Stimulated activated CD4-positive, alpha-beta T cell treated with anti-CD3 and anti-CD28 coated beads, Interleukin-2, amount 100 ng/mL, for 48 hours (primary cell): ENCODE measurements around the gene TMEM207.
"Not testable (repeated sequence)": the region's sequence is repeated elsewhere in the genome, so short reads cannot be mapped to it uniquely, and the experiment has no call there.

Experiments used
- DNase-seq, 2 donors: peaks; one replicate each; pipeline ENCODE4 v3.0.0-alpha.2; 2020

The TMEM207 gene

GRCh38 chr3:190449801-190450200 lies at the start of gene TMEM207:
TSS of gene TMEM207 (minus strand) at chr3:190449901. CDS start at chr3:190449809, 92 bp downstream.
- no peak for DNase-seq

GRCh38 chr3:190499122-190499521 lies 49.4 kb upstream of the TMEM207 start:
- no peak for DNase-seq

GRCh38 chr3:190498293-190498692 lies 48.6 kb upstream of the TMEM207 start:
- DNase-seq, result no peak

- no peak for DNase-seq
Measured at GRCh38 chr3:190497811-190498210, 48.1 kb upstream of the TMEM207 start.

- DNase-seq, result no peak
Measured at GRCh38 chr3:190496859-190497258, 47.2 kb upstream of the TMEM207 start.

GRCh38 chr3:190495796-190496195 lies 46.1 kb upstream of the TMEM207 start:
- no peak for DNase-seq

- DNase-seq, result no peak
Measured at GRCh38 chr3:190495354-190495753, 45.7 kb upstream of the TMEM207 start.

GRCh38 chr3:190494907-190495306 lies 45.2 kb upstream of the TMEM207 start:
- no peak for DNase-seq

GRCh38 chr3:190492966-190493365 lies 43.3 kb upstream of the TMEM207 start:
- no peak for DNase-seq

- no peak for DNase-seq
Measured at GRCh38 chr3:190492129-190492528, 42.4 kb upstream of the TMEM207 start.

GRCh38 chr3:190491533-190492054 lies 41.9 kb upstream of the TMEM207 start:
- DNase-seq, result no peak

GRCh38 chr3:190486908-190487607 lies 37.4 kb upstream of the TMEM207 start:
- DNase-seq, result no peak

- DNase-seq, result no peak
Measured at GRCh38 chr3:190486533-190486864, 36.8 kb upstream of the TMEM207 start.

GRCh38 chr3:190485830-190486532 lies 36.3 kb upstream of the TMEM207 start:
- no peak for DNase-seq

GRCh38 chr3:190481779-190482178 lies 32.1 kb upstream of the TMEM207 start:
- DNase-seq, result no peak

- DNase-seq, result not testable (repeated sequence)
Measured at GRCh38 chr3:190473261-190473660, 23.6 kb upstream of the TMEM207 start.

- DNase-seq, result no peak
Measured at GRCh38 chr3:190467922-190468321, 18.2 kb upstream of the TMEM207 start.

GRCh38 chr3:190458040-190458439 lies 8.3 kb upstream of the TMEM207 start:
- DNase-seq, result no peak

- DNase-seq, result no peak
Measured at GRCh38 chr3:190456770-190457169, 7.1 kb upstream of the TMEM207 start.

GRCh38 chr3:190455828-190456227 lies 6.1 kb upstream of the TMEM207 start:
- DNase-seq, result no peak

- DNase-seq, result no peak
Measured at GRCh38 chr3:190448256-190448655, 1.4 kb downstream of the TMEM207 start.

GRCh38 chr3:190446573-190447279 lies 3.0 kb downstream of the TMEM207 start:
- no peak for DNase-seq

- DNase-seq, result no peak
Measured at GRCh38 chr3:190444576-190445145, 5.0 kb downstream of the TMEM207 start.
